Suprapubic skin (tissue), 4 donors: Measurements from ENCODE around the gene PIK3R3. TPM values are rescaled to one million over a fixed set of nuclear protein-coding genes. Genes with fewer than 3 reads are reported as not detected.

Experiments used
- DNase-seq, 2 donors: peaks; one replicate each; pipeline ENCODE4 v3.0.0-alpha.2; 2019; ENCODE audit warnings: low spot score in 2 of 2
- H3K27ac ChIP-seq: fragments of 200-600 bp; sonication (generic); one replicate; pipeline ENCODE4 v1.5.1; 2019
- H3K27me3 ChIP-seq: fragments of 200-600 bp; sonication (generic); one replicate; pipeline ENCODE4 v1.5.1; 2019
- H3K36me3 ChIP-seq: fragments of 200-600 bp; sonication (generic); one replicate; pipeline ENCODE4 v1.5.1; 2019
- H3K4me1 ChIP-seq: fragments of 200-600 bp; sonication (generic); one replicate; pipeline ENCODE4 v1.5.1; 2019
- H3K4me3 ChIP-seq: fragments of 200-600 bp; sonication (generic); one replicate; pipeline ENCODE4 v1.5.1; 2019; ENCODE audit warnings: mild to moderate bottlenecking
- H3K9me3 ChIP-seq: fragments of 200-600 bp; sonication (generic); one replicate; pipeline ENCODE4 v1.5.1; 2019
- EP300 ChIP-seq: sonication (generic); formaldehyde crosslinking; IDR thresholded peaks from one replicate; pipeline ENCODE4 v1.6.1; 2017; ENCODE audit warnings: antibody characterized with exemption
- POLR2A ChIP-seq, 2 donors: fragments of 450-650 bp; IDR thresholded peaks; one replicate each; pipeline ENCODE4 v1.6.1; 2017; ENCODE audit warnings: antibody characterized with exemption in 2 of 2, mild to moderate bottlenecking in 2 of 2, moderate library complexity in 2 of 2
- POLR2AphosphoS5 ChIP-seq, 3 donors: sonication (generic); formaldehyde crosslinking; IDR thresholded peaks; one replicate each; pipeline ENCODE4 v1.6.1; 2017; ENCODE audit warnings: antibody characterized with exemption in 3 of 3
- WGBS: methylation state at CpG from one replicate; pipeline ENCODE4 v1.1.5; 2018; 5-methylcytosine and 5-hydroxymethylcytosine counted together
- total RNA-seq, 4 donors: library from RNA; depleted of rRNA; stranded (reverse); fragments of >200 nt; gene quantifications; one replicate each; pipeline ENCODE4 v1.1.0, GENCODE V29; 2016
- TF ChIP-seq, protein P1 (sequence below), 2 donors: fragments of 200-600 bp in 1 of 2; fragments of 450-650 bp in 1 of 2; sonication (generic) in 1 of 2; IDR thresholded peaks; one replicate each; pipeline ENCODE4 v1.5.1; 2016 to 2019; ENCODE audit warnings: antibody characterized with exemption in 2 of 2, mild to moderate bottlenecking in 1 of 2, moderate library complexity in 1 of 2

The PIK3R3 gene
- total RNA-seq, 4 donors from 2014 or later = 6.1 to 16.5 (median 11.2) TPM

DNA sequence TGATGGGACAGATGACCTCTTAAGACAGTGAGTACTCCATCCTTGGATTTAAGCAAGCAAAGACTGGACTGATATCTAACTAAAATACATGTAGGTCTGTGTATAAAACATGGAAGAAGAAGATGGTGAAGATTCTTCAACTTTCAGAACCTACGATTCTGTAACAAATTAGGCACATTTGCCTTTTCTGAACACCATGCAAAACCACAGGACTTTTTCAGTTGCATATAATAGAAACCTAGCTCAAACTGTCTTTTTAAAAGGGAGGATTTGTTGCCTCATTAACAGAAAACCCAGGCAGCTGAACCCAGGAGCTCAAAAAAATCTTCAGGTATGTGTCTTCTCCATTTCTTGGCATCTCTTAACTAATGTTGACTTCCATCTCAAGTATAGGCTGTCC, 27.8 kb upstream of the PIK3R3 start:
- TF ChIP-seq EP300 (no peak), POLR2A (IDR thresholded peaks at IDR 0.05) (no peak)
- Histone ChIP-seq H3K4me1 (no peaks in the 10 kb centered on the region), H3K27me3 (no peaks in the 10 kb centered on the region), H3K4me3 (no peak overlapping the region), H3K9me3 (no peaks in the 10 kb centered on the region), H3K27ac (no peak overlapping the region), H3K36me3 (no peaks in the 10 kb centered on the region)
- DNase-seq = no peak
- WGBS = 79% methylated on average over 1 of the region's 1 CpG

DNA sequence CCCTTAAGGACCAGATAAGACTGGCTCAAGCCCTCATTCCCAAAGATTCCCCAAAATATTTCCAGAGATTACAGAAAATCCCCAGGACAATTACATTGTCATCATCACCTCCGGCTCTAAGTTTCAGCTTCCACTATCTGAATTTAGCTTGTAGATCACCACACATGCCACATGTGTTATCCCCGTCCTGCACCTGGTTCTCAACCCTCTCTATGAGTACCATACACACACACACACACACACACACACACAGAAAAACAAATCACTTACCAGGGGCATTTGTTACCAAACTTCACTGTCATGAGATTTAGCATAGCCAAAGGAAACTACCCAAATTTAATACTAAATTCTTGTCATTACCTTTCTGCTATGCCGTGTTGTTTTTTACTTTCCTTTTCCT, 27.1 kb upstream of the PIK3R3 start:
- no peak for DNase-seq
- no peaks in the 10 kb centered on the region for H3K9me3 ChIP-seq
- H3K4me1 ChIP-seq = no peaks in the 10 kb centered on the region
- H3K27ac ChIP-seq = no peak overlapping the region
- 69% methylated on average over 3 of the region's 3 CpGs for WGBS
- no peaks in the 10 kb centered on the region for H3K36me3 ChIP-seq
- TF ChIP-seq POLR2AphosphoS5 (IDR thresholded peaks at IDR 0.05) (no peak), POLR2A (IDR thresholded peaks at IDR 0.05) (no peak), EP300 (no peak)
- TF ChIP-seq, protein P1, sequence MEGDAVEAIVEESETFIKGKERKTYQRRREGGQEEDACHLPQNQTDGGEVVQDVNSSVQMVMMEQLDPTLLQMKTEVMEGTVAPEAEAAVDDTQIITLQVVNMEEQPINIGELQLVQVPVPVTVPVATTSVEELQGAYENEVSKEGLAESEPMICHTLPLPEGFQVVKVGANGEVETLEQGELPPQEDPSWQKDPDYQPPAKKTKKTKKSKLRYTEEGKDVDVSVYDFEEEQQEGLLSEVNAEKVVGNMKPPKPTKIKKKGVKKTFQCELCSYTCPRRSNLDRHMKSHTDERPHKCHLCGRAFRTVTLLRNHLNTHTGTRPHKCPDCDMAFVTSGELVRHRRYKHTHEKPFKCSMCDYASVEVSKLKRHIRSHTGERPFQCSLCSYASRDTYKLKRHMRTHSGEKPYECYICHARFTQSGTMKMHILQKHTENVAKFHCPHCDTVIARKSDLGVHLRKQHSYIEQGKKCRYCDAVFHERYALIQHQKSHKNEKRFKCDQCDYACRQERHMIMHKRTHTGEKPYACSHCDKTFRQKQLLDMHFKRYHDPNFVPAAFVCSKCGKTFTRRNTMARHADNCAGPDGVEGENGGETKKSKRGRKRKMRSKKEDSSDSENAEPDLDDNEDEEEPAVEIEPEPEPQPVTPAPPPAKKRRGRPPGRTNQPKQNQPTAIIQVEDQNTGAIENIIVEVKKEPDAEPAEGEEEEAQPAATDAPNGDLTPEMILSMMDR (IDR thresholded peaks at IDR 0.05) = no peak
- H3K27me3 ChIP-seq = no peaks in the 10 kb centered on the region
- H3K4me3 ChIP-seq = no peak overlapping the region

DNA sequence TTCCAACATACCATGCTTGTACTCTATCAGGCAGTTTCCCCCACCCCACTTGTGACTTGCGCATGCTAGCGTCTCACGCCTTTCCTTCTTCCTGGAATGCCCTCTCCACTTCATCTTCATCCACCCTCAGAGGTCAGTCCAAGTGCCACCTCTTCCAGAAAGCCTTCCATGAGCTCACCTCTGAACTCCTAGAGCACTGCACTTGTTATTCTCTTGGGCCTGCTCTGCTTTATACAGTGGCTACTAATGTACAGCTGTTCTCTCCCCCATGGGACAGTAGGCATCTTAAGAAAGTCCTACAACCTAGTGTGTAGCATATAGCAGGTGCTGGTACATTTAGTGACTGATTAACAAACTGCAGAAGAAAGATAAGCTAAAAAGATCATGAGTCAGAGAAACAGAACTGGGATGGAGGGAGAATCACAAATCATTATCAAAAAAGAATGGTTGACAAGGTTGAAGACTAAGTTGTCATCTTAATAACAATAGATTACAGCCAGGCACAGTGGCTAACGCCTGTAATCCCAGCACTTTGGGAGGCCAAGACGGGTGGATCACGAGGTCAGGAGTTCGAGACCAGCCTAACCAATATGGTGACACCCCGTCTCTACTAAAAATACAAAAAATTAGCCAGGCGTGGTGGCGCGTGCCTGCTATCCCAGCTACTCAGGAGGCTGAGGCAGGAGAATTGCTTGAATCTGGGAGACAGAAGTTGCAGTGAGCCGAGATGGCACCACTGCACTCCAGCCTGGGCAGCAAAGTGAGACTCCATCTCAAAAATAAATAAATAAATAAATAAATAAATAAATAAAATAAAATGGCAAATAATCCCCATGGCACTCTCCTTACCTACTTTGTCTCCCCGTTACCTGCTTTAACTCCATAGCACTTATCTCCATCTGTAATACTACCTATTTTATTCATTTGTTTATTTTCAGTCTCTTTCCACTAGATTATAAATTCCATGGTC, 26.2 kb upstream of the PIK3R3 start:
- H3K4me1 ChIP-seq = no peaks in the 10 kb centered on the region
- no peaks in the 10 kb centered on the region for H3K9me3 ChIP-seq
- WGBS = 89% methylated on average over 13 of the region's 13 CpGs
- H3K27ac ChIP-seq = no peak overlapping the region
- no peak for DNase-seq
- TF ChIP-seq POLR2AphosphoS5 (IDR thresholded peaks at IDR 0.05) = no peak
- TF ChIP-seq POLR2A (IDR thresholded peaks at IDR 0.05) = no peak
- no peak for TF ChIP-seq EP300
- TF ChIP-seq, protein P1 (IDR thresholded peaks at IDR 0.05) = no peak
- H3K27me3 ChIP-seq = no peaks in the 10 kb centered on the region
- no peak overlapping the region for H3K4me3 ChIP-seq
- no peaks in the 10 kb centered on the region for H3K36me3 ChIP-seq

DNA sequence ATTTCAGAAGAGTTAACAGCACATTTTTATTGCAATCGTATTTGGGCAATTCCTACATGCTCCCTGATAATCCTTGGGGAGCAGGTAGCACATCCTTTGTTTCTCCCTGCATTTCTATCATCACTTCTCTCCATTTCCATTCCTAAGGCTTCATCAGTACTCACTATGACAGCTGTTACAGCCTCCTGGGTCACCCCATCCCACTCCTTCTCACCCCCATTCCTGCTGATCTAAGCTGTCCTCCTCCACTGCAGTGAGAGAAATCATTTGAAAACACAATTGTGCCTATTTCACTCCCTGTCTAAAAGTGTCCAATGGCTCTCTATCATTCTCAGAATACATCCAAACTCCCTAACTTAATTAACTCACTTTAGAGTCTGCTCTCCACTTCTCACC, 25.5 kb upstream of the PIK3R3 start:
- Histone ChIP-seq H3K4me1 (no peaks in the 10 kb centered on the region), H3K36me3 (no peaks in the 10 kb centered on the region), H3K9me3 (no peaks in the 10 kb centered on the region), H3K4me3 (no peak overlapping the region), H3K27me3 (no peaks in the 10 kb centered on the region), H3K27ac (no peak overlapping the region)
- TF ChIP-seq, protein P1 (IDR thresholded peaks at IDR 0.05) = no peak
- TF ChIP-seq POLR2A (IDR thresholded peaks at IDR 0.05) (no peak), POLR2AphosphoS5 (IDR thresholded peaks at IDR 0.05) (no peak), EP300 (no peak)
- 87% methylated on average over 1 of the region's 1 CpG for WGBS
- DNase-seq = no peak

DNA sequence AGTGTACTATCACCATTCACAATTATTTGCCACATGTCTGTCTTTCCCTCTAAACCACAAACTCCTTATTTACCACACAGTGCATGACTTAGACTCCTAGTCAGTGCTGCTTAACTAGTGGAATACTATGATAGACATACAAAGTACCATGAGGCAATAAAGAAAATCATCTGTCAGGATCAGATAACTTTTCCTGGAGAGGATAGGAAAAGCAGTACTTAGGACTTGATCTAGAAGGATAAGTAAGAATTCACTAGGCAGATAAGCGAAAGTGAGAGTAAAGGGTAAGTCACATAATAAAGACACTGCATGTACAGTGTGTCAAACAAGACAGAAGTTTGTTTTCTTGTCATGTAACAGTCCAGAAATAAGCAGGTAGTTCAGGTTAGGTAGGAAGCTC, 21.3 kb upstream of the PIK3R3 start:
- TF ChIP-seq POLR2AphosphoS5 (IDR thresholded peaks at IDR 0.05) = no peak
- no peak for TF ChIP-seq EP300
- TF ChIP-seq POLR2A (IDR thresholded peaks at IDR 0.05) = no peak
- TF ChIP-seq, protein P1 (IDR thresholded peaks at IDR 0.05) = no peak
- DNase-seq = no peak
- H3K9me3 ChIP-seq = no peaks in the 10 kb centered on the region
- H3K27me3 ChIP-seq = no peaks in the 10 kb centered on the region
- WGBS = 97% methylated on average over 1 of the region's 1 CpG
- H3K4me3 ChIP-seq = no peak overlapping the region
- no peak overlapping the region for H3K27ac ChIP-seq
- no peaks in the 10 kb centered on the region for H3K36me3 ChIP-seq
- H3K4me1 ChIP-seq = no peaks in the 10 kb centered on the region
